ENCODE results near the gene APAF1.

GRCh38 chr12:98638009-98638408, 7.1 kb upstream of the APAF1 start:
- TF ChIP-seq, protein P1, sequence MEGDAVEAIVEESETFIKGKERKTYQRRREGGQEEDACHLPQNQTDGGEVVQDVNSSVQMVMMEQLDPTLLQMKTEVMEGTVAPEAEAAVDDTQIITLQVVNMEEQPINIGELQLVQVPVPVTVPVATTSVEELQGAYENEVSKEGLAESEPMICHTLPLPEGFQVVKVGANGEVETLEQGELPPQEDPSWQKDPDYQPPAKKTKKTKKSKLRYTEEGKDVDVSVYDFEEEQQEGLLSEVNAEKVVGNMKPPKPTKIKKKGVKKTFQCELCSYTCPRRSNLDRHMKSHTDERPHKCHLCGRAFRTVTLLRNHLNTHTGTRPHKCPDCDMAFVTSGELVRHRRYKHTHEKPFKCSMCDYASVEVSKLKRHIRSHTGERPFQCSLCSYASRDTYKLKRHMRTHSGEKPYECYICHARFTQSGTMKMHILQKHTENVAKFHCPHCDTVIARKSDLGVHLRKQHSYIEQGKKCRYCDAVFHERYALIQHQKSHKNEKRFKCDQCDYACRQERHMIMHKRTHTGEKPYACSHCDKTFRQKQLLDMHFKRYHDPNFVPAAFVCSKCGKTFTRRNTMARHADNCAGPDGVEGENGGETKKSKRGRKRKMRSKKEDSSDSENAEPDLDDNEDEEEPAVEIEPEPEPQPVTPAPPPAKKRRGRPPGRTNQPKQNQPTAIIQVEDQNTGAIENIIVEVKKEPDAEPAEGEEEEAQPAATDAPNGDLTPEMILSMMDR (IDR thresholded peaks at IDR 0.05), result no peak
- TF ChIP-seq POLR2AphosphoS5 (IDR thresholded peaks at IDR 0.05), result no peak
